Measurements from ENCODE around the gene SEC24C. TPM values are rescaled to one million over a fixed set of nuclear protein-coding genes. Genes with fewer than 3 reads are reported as not detected.

Gene SEC24C
- total RNA-seq, 1 experiment from 2014 or later: 113 TPM

GRCh38 chr10:73806176-73806950, 62.2 kb downstream of the SEC24C start:
- intact Hi-C loops (cut with micrococcal nuclease; ENCODE audit: unreplicated experiment) (no loop called here), in situ Hi-C loops (cut with HindIII; ENCODE audit: low pct_unique_long_range_greater_than_20kb, low sequenced_read_pairs) (no loop called here)
- TF ChIP-seq TCF7L2 (IDR thresholded peaks at IDR 0.05; ENCODE audit: low read depth, low read length): no peak
- TF ChIP-seq CTCF (IDR thresholded peaks at IDR 0.05): no peak
- no peak for TF ChIP-seq SIN3A (IDR thresholded peaks at IDR 0.05; ENCODE audit: borderline replicate concordance, insufficient read depth, low read depth, low read length)
- TF ChIP-seq REST (IDR thresholded peaks at IDR 0.05; ENCODE audit: insufficient read depth in 1 of 2, low read depth in 2 of 2, low read length in 1 of 2): no peak
- TF ChIP-seq POLR2AphosphoS5 (IDR thresholded peaks at IDR 0.05; ENCODE audit: low read depth, low read length): no peak
- H3K4me3 ChIP-seq (ENCODE audit: low read depth in 2 of 2, low read length in 2 of 2): no peak overlapping the region
- no peaks in the 10 kb centered on the region for H3K27me3 ChIP-seq (ENCODE audit: control insufficient read depth, insufficient read depth, low read length)
- ChIA-PET CTCF (no interaction called here), POLR2A (interaction anchor here (0.6 kb wide), 1 partner anchor 23 kb away, joined by 3 read pairs; no protein-coding TSS in a partner anchor)
- ATAC-seq (no peak), DNase-seq (ENCODE audit: low read depth, low spot score) (no peak)
- H3K4me1 ChIP-seq (ENCODE audit: control insufficient read depth, insufficient read depth, low read length): 0 out of 2 replicates have a peak, but pooled peaks cover 4% of the 10 kb centered on the region
- no peak overlapping the region for H3K27ac ChIP-seq (ENCODE audit: low read length)
- peaks cover 9% of the 10 kb centered on the region for H3K36me3 ChIP-seq (ENCODE audit: control insufficient read depth, insufficient read depth, low read length)
- no peaks in the 10 kb centered on the region for H3K9me3 ChIP-seq (ENCODE audit: control insufficient read depth, insufficient read depth, low read depth, low read length)
- BruUV-seq (replicated peaks): no TSS peak

GRCh38 chr10:73807471-73807870, 63.3 kb downstream of the SEC24C start:
- ATAC-seq (no peak), DNase-seq (ENCODE audit: low read depth, low spot score) (no peak)
- intact Hi-C loops (cut with micrococcal nuclease; ENCODE audit: unreplicated experiment) (no loop called here), in situ Hi-C loops (cut with HindIII; ENCODE audit: low pct_unique_long_range_greater_than_20kb, low sequenced_read_pairs) (no loop called here)
- BruUV-seq (replicated peaks): no TSS peak
- ChIA-PET CTCF (no interaction called here), POLR2A (no interaction called here)
- no peak overlapping the region for H3K4me3 ChIP-seq (ENCODE audit: low read depth in 2 of 2, low read length in 2 of 2)
- H3K4me1 ChIP-seq (ENCODE audit: control insufficient read depth, insufficient read depth, low read length): 0 out of 2 replicates have a peak, but pooled peaks cover 7% of the 10 kb centered on the region
- H3K9me3 ChIP-seq (ENCODE audit: control insufficient read depth, insufficient read depth, low read depth, low read length): no peaks in the 10 kb centered on the region
- no peak overlapping the region for H3K27ac ChIP-seq (ENCODE audit: low read length)
- no peaks in the 10 kb centered on the region for H3K27me3 ChIP-seq (ENCODE audit: control insufficient read depth, insufficient read depth, low read length)
- peaks cover 4% of the 10 kb centered on the region; the same call in 1 of the 2 replicates for H3K36me3 ChIP-seq (ENCODE audit: control insufficient read depth, insufficient read depth, low read length)
- TF ChIP-seq CTCF (IDR thresholded peaks at IDR 0.05) (no peak), TCF7L2 (IDR thresholded peaks at IDR 0.05; ENCODE audit: low read depth, low read length) (no peak), REST (IDR thresholded peaks at IDR 0.05; ENCODE audit: insufficient read depth in 1 of 2, low read depth in 2 of 2, low read length in 1 of 2) (no peak), POLR2AphosphoS5 (IDR thresholded peaks at IDR 0.05; ENCODE audit: low read depth, low read length) (no peak), SIN3A (IDR thresholded peaks at IDR 0.05; ENCODE audit: borderline replicate concordance, insufficient read depth, low read depth, low read length) (no peak)

Measured in Panc1 (cell line).